ENCODE results near the gene GPM6B.

The GPM6B gene, protein sequence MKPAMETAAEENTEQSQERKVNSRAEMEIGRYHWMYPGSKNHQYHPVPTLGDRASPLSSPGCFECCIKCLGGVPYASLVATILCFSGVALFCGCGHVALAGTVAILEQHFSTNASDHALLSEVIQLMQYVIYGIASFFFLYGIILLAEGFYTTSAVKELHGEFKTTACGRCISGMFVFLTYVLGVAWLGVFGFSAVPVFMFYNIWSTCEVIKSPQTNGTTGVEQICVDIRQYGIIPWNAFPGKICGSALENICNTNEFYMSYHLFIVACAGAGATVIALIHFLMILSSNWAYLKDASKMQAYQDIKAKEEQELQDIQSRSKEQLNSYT

GRCh38 chrX:13816643-13817627 lies at the start of gene GPM6B:
Gene GPM6B, minus strand, starts transcription at chrX:13817093. Its CDS starts 189 bp downstream, at chrX:13816904.
- no peak for DNase-seq (ENCODE audit: low read depth in 2 of 2)

DNA sequence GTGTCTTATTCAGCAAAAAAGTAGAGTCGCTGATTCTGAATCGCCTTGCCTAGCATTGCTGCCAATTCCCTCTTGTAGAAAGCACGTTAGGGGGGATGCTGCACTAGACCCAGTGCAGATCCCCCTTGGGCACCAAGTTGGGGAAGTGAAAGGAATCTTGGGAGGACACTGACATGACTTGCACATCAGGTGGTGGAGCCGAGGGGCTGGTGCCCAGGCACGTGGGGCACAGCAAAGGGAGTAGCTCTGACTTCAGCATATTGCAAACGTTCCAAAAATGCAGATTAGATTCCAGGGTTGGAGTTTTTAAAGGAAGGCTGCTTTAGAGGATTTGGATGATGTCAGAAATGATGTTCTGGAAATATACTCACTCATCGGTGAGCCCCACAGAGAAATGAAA lies 47.4 kb upstream of the GPM6B start:
- no peak for DNase-seq (ENCODE audit: low read depth in 2 of 2)

DNA sequence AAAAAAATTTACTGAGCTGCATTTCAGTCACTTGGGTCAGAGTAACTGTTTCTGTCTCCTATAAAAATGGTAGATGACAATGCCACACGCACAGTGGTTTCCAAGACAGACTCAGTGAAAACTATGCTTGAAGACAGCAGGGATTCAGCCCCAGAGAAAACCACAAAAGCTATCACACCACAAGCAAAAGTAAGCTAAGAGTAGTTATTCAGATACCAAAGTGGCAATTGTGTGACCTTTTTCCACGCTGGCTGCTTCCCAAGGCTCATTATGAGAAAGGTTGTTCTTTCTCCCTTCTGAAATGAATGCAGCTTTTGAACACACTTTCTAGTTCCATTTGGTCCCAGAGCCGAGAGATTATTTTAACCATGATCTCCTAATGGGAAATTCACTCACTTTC lies 46.4 kb upstream of the GPM6B start:
- DNase-seq (ENCODE audit: low read depth in 2 of 2) = no peak

- DNase-seq (ENCODE audit: low read depth in 2 of 2) = no peak
Measured at GRCh38 chrX:13859724-13860123, 42.8 kb upstream of the GPM6B start.

DNA sequence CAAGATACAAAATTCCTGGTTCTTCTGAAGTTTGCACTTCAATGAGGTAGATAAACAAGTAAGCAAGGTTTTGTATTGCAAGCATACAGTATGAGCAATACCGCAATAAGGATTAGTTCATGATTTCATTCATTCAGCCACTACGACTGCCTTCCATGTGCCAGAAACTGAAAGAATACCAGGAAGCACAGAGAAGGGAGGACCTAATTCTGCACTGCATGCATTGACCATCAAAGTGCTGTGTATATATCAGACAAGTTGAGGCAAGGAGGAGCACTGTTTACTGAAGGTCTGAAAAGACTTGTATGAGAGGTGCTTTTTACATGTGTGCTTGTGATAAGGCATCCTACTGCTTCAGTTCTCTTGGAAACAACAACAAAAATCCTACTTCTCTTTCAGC lies 40.9 kb upstream of the GPM6B start:
- DNase-seq (ENCODE audit: low read depth in 2 of 2) = no peak

DNA sequence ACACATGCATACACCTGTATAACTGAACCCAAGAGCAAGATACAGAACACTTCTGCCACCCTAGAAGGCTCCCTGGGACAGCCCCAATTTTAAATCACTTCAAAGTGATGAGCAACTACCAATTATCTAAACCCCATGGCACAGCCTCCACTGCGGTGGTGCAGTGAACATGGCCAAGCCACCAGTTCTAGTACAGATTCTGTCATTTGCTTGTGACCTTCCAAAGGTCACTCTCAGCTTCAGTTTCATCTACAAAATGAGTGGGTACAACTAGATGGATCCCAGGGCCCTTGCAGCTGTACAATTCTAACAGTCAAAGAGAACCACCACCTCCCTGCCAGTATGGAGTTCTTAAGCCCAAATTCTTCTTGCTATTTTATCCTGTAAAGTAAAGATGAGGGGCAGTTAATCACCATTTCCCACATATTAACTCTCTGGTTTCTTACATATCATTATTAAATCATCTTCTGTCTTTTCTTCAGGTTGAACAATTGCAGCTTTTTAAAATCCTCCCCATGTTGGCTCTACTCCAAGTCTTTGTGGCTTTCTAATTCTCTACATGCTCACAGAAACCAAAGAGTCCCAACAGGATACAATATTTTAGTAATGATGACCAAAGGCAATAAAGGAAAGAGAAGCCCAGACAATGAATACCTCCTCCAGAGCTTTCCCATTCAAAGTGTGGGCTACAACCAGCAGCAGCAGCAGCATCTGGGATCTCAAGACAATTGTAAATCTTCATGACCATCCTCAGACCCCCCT lies 39.0 kb upstream of the GPM6B start:
- no peak for DNase-seq (ENCODE audit: low read depth in 2 of 2)

DNA sequence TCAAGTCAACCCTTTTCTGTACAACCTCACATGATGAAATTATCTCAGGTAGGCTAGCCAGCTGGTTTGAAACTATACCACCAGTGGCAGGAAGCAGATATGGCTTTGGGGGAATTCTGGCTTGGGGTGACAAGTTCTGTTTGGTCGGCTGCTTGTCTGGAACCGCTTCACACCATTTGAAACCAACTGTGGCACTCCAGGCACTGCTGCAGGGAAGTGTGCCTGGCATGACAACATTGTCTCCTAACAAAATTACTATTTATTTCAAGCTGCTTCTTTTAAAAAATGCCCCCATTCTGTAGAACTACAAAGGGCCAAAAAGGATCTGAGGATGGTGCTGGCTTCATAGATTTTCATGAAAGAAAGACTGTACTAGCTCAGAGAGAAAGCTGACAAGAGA lies 37.1 kb upstream of the GPM6B start:
- no peak for DNase-seq (ENCODE audit: low read depth in 2 of 2)

DNA sequence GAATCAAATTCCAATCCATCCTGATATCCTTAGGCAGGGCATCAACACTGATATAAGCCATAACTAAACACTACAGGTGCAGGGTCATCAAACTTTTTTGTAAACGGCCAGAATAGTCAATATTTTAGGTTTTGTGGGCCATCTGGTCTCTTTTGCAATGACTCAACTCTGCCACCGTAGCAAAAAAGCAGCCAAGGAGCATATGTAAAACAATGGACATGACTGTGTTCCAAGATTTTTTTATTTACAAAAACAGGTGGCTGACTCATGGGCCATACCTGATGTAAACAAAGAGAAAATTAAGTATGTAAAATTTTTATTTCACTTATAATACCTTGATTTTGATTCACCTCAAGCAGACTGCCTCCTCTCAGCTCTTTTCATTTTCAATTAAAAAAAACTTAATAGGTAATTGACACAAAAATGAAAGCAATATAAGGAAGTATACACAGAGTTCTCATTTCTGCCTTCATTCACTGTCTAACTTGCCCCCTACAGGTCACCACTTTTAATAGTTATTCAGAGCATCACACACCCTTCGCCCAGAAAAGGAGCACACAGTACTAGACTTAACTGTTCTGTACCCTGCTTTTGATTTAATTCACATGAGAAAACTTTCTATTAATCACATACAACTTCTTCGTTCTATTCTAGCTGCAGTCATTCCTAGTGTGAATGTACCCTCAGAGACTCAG lies 35.3 kb upstream of the GPM6B start:
- DNase-seq (ENCODE audit: low read depth in 2 of 2) = no peak

GRCh38 chrX:13845721-13846378 lies 29.0 kb upstream of the GPM6B start:
- no peak for DNase-seq (ENCODE audit: low read depth in 2 of 2)

DNA sequence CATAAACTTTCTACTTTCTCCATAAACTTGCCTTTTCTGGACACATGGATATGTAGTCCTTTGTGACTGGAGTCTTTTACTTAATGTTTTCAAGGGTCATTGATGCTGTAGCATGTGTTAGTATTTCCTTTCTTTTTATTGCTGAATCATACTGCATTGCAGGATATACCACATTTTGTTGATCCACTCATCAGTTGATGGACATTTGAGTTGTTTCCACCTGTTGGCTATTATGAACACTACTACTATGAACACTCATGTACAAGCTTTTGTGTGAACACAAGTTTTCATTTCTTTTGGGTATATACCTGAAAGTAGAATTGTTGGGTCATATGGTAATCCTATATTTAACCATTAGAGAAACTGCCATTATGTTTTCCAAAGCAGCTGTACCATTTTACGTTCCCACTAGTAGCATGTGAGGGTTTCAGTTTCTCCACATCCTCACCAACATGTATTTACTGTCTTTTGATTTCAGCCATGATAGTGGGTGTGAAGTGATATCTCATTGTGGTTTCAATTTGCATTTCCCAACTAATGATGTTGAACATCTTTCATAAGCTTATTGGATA lies 26.3 kb upstream of the GPM6B start:
- DNase-seq (ENCODE audit: low read depth in 2 of 2) = no peak

- DNase-seq (ENCODE audit: low read depth in 2 of 2) = no peak
Measured at GRCh38 chrX:13840121-13840520, 23.2 kb upstream of the GPM6B start.

DNA sequence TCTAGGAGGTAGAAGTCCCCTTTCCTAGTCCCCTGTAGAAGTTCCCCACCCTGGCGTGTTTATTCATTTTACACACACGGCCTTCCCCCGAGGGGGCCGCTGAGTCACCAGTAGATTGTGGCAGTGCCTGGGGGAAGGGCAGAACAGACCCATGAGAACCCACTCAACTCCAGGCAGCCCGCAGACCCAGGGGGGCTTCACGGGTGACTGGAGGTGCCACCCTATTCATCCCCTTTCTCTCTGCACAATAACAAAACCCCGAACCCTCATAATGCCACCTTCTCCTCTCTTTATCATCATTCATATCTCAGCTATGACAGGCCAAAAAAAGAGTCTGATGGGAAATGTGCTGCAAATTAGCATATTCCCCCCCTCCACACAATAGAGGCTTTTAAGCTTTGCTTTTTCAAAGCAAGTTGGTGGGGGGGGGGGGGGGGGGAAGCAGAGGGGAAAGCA lies 20.4 kb upstream of the GPM6B start:
- DNase-seq (ENCODE audit: low read depth in 2 of 2) = no peak

DNA sequence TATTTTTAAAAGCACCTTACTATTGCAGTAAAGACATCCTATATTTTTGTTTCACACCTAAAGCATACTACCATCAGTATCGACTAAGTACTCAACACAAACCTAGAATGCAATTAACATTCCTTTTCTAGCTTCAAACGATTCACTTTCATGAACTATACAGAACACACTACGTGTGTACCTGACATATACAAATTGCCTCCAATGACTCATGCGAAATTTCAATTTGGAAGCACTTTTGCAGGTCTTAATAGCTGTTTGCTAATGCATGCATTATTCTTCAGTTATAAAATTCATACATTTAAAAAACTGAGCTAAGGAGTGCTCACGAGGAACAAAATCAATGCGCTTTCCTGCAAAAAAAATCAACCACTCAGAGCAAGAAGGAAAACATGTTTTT lies 19.7 kb upstream of the GPM6B start:
- no peak for DNase-seq (ENCODE audit: low read depth in 2 of 2)

- no peak for DNase-seq (ENCODE audit: low read depth in 2 of 2)
Measured at GRCh38 chrX:13835825-13836224, 18.9 kb upstream of the GPM6B start.

DNA sequence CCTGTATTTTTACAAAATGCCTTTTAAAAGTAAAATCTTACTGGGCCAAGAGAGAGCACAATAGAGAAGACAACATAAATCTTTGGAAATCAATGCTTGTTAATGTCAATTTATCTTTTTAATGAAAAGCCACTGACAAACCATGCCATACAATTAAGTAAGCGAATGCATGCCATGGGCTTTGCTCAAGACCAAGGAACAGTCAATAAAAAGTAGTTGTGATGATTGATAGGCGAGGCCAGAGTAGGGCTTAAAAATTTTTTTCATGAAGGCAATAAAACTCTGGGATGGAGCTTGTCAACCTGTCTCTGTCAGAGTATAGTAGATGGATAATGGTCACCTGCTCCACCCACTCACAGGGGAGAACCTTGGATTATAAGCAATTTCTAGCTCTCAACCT lies 17.5 kb upstream of the GPM6B start:
- no peak for DNase-seq (ENCODE audit: low read depth in 2 of 2)

- no peak for DNase-seq (ENCODE audit: low read depth in 2 of 2)
Measured at GRCh38 chrX:13829983-13830382, 13.1 kb upstream of the GPM6B start.

DNA sequence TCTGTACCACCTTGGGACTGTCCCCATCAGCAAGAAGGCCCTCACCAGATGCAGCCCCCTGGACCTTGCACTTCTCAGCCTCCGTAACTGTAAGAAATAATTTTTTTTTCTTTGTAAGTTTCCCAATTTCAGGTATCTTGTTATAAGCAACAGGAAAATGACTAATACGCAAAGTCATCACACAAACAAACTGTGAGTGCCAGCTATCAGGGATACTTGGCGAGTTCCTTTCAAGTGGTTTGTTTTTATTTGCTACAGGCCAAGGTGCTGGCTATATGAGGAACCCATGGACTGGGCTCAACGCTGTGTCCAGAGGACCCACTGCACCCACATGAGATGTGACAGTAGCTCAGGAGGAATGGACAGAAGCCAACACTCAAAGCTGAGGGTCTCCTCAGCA lies 11.5 kb upstream of the GPM6B start:
- no peak for DNase-seq (ENCODE audit: low read depth in 2 of 2)

DNA sequence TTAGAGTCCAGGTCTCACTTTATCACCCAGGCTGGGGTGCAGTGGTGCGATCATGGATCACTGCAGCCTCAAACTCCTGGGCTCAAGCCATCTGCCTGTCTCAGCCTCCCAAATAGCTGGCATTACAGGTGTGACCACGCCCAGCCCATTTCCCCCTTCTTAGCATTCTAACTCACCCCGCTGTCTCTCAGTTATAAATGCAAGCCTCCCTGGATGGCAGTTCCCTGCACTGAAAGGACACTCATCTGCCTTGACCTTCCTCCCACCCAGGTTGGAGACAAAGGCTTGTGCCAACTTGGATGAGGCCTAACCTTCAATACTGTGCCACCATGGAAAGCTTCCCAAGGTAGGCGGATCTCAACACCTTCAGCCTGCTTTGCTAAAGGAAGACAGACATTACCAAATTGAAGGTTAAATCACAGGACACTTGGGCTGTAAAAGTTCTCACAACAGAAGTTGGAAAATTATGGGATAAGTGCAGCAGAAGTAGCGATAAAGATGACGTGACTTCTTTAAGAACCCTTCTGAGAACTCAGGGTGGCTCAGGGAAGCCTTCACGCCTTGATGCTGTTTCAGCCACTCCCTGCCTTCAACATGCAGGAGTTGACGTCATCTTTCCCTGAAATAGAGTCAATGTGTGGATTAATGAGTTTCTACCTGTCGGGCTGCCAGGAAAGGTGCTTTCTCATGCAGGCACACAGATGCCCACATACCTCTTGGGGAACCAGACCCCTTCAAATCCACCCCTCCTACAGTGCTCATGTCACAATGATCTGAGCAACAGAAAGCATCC lies 10.6 kb upstream of the GPM6B start:
- no peak for DNase-seq (ENCODE audit: low read depth in 2 of 2)

GRCh38 chrX:13826770-13827169 lies 9.9 kb upstream of the GPM6B start:
- DNase-seq (ENCODE audit: low read depth in 2 of 2) = no peak
